Measurements from ENCODE around the gene RASAL2. TPM values are rescaled to one million over a fixed set of nuclear protein-coding genes. Genes with fewer than 3 reads are reported as not detected.

The RASAL2 gene
- total and polyA plus RNA-seq, 2 of the 4 experiments (the other 2 are of a cell fraction): 13.1 to 20.6 TPM

- no peaks in the 10 kb centered on the region for H3K27me3 ChIP-seq (ENCODE audit: control insufficient read depth, insufficient read depth, low read length)
- H2BK5ac ChIP-seq (ENCODE audit: low read depth, low read length, poor library complexity, severe bottlenecking): no peak overlapping the region
- no CpG with 5 or more reads among the region's 1 CpG for WGBS, 2 experiments (ENCODE audit: extremely low coverage in 2 of 2, insufficient read length in 1 of 2)
- TF ChIP-seq POLR2A (IDR thresholded peaks at IDR 0.05; ENCODE audit: low read depth, low read length) (no peak), MAZ (IDR thresholded peaks at IDR 0.05; ENCODE audit: borderline replicate concordance, low read depth, low read length) (no peak)
- no peaks in the 10 kb centered on the region for H4K20me1 ChIP-seq (ENCODE audit: insufficient read depth, low read length)
- no peak overlapping the region for H2AK5ac ChIP-seq (ENCODE audit: low read depth, low read length)
- no peak for DNase-seq
- H2BK20ac ChIP-seq (ENCODE audit: low read depth, low read length): no peak overlapping the region
- no peak overlapping the region for H2AFZ ChIP-seq (replicated peaks; ENCODE audit: low read length, poor library complexity)
- no peak overlapping the region for H4K5ac ChIP-seq (ENCODE audit: low read depth, low read length)
- H3K4me3 ChIP-seq (ENCODE audit: insufficient read depth, low read depth, low read length): no peak overlapping the region
- POLR2A ChIA-PET (ENCODE audit: unreplicated experiment): no interaction called here
- in situ Hi-C loops (cut with MboI; ENCODE audit: low sequenced_read_pairs): no loop called here
- H2BK120ac ChIP-seq (ENCODE audit: low read depth, low read length): no peak overlapping the region
- H3K36me3 ChIP-seq (ENCODE audit: control insufficient read depth, insufficient read depth, low read length): no peaks in the 10 kb centered on the region
- H3K9ac ChIP-seq (ENCODE audit: low read depth, low read length): no peak overlapping the region
- intact Hi-C loops (cut with micrococcal nuclease): no loop called here
- peaks cover 5% of the 10 kb centered on the region; the same call in 1 of the 2 replicates for H3K4me1 ChIP-seq (ENCODE audit: control insufficient read depth, insufficient read depth, low read length)
- H4K91ac ChIP-seq (ENCODE audit: insufficient read depth, low read depth, low read length): no peak overlapping the region
- H3K79me1 ChIP-seq (ENCODE audit: low read depth in 1 of 2, low read length in 2 of 2): peaks cover 19 to 34% of the 10 kb centered on the region in 2 experiments
- H2AK9ac ChIP-seq (replicated peaks; ENCODE audit: low read depth, low read length, poor library complexity): no peak overlapping the region
- H3K23ac ChIP-seq (ENCODE audit: low read depth, low read length): no peak overlapping the region
- no peak overlapping the region for H3K18ac ChIP-seq (ENCODE audit: low read depth, low read length)
- CTCF ChIA-PET: interaction anchor here (0.6 kb wide), 2 partner anchors 29 to 714 kb away, joined by 3 to 4 read pairs; no protein-coding TSS in a partner anchor
- H3K56ac ChIP-seq (ENCODE audit: extremely low read depth, insufficient read depth, low read length): no peak overlapping the region
- H3K4me2 ChIP-seq (ENCODE audit: low read depth, low read length): no peak overlapping the region
- ATAC-seq (ENCODE audit: low read depth): no peak
- no peaks in the 10 kb centered on the region for H3K9me1 ChIP-seq (ENCODE audit: insufficient read depth, low read length)
- H3K27ac ChIP-seq (ENCODE audit: insufficient read depth, low read length): no peak overlapping the region
- H2BK15ac ChIP-seq (ENCODE audit: low read depth, low read length): no peak overlapping the region
- no peak overlapping the region for H4K8ac ChIP-seq (ENCODE audit: low read depth in 2 of 2, low read length in 2 of 2)
- dilution Hi-C loops (cut with HindIII; ENCODE audit: low sequenced_read_pairs, unreplicated experiment): no loop called here
- H3K9me3 ChIP-seq (ENCODE audit: control insufficient read depth, insufficient read depth, low read length): no peaks in the 10 kb centered on the region
- H3K14ac ChIP-seq (replicated peaks; ENCODE audit: low read depth, low read length): no peak overlapping the region
- no TSS peak for BruUV-seq (replicated peaks)
- no peak overlapping the region for H3K4ac ChIP-seq (ENCODE audit: low read depth, low read length)
These were observed 270.9 kb downstream of the RASAL2 start for GRCh38 chr1:178364782-178365181.
